GM18868 (cell line): Measurements from ENCODE around the gene ARSA.

Experiments used
- ATAC-seq: cut with Tn5 transposase; IDR thresholded peaks from one replicate; pipeline ENCODE4 v1.9.1; 2021; ENCODE audit warnings: mild to moderate bottlenecking, moderate library complexity; ENCODE audit not compliant: unreplicated experiment

The ARSA gene

DNA sequence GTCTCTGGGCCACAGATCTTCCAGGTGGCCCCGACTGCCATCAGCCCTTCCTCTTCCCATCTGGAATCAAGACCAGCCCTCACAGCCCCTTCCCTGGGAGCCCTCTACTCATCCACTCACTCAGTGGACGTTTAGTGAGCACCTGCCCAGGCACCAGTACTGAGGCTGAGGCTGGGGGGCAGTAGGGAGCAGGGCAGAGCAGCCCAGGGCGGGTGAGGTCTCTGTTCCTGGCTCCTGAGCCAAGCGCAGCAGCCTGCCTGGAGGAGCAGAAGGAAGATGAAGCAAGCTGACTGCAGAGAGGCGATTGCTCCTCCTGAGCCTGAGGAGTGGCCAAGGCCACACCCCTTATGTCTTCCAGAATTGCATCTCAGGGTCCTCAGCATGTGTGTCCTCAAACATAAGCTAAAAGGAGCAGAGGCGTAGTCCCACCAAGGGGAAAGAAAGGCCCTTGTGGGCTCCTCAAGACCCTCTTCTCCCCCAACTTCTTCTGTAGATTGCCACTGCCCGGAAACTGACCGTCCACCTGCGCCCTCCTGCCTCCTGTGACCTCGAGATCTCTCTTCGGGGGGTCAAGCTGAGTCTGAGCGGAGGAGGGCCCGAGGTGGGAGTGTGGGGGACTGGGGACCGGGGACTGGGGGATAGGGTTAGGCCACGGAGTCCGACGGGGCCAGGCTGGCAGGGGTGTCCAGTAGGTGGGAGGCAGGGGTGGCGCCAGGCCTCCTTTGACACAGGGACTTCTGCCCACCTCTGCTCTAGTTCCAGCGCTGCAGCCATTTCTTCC, 21.6 kb downstream of the ARSA start:
- no peak for ATAC-seq

DNA sequence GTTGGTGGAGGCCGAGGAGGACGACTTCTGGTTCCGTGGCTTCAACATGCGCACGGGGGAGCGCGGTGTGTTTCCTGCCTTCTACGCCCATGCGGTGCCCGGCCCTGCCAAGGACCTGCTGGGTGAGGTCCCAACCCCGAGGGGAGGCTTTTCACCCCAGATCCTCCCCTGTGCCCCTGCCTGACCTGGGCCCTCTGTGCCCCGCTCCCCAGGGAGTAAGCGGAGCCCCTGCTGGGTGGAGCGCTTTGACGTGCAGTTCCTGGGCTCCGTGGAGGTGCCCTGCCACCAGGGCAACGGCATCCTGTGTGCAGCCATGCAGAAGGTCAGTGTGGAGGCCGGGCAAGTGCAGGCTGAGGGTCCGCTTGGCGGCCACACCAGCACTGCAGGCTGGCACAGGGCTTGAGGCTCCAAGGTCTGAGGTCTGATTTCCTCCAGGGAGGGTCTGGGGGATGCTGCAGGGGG, 22.3 kb downstream of the ARSA start:
- ATAC-seq: no peak

DNA sequence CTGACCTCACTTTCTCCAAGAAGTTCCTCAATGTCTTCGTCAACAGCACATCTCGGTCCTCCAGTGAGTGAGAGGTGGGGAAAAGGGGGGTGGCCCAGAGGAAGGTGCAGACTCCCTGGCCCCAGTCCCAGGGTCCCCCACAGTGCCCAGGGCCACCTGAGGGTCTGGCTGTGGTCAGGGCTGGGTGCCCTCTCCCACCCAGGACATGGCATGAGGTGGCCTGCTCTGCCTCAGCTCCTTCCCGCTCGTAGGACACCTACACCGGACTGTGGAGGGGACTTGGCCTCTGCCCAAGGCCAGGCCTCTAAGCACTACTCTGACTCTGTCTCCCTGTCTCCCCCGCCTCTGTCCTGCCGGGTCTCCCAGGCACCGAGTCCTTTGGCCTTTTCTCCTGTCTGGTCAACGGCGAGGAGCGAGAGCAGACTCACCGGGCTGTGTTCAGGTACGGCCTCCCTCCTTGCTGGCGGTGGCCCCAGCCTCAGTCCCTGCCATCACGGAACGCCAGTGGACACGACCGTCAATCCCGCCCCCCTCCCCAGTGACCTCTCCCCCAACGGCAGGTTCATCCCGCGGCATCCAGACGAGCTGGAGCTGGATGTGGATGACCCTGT, 22.8 kb downstream of the ARSA start:
- ATAC-seq: no peak

- no peak for ATAC-seq
These were observed 23.5 kb downstream of the ARSA start for GRCh38 chr22:50604256-50605001.

GRCh38 chr22:50603511-50604255, 24.3 kb downstream of the ARSA start:
- no peak for ATAC-seq

- no peak for ATAC-seq
These were observed 25.6 kb downstream of the ARSA start for GRCh38 chr22:50602338-50602700.

DNA sequence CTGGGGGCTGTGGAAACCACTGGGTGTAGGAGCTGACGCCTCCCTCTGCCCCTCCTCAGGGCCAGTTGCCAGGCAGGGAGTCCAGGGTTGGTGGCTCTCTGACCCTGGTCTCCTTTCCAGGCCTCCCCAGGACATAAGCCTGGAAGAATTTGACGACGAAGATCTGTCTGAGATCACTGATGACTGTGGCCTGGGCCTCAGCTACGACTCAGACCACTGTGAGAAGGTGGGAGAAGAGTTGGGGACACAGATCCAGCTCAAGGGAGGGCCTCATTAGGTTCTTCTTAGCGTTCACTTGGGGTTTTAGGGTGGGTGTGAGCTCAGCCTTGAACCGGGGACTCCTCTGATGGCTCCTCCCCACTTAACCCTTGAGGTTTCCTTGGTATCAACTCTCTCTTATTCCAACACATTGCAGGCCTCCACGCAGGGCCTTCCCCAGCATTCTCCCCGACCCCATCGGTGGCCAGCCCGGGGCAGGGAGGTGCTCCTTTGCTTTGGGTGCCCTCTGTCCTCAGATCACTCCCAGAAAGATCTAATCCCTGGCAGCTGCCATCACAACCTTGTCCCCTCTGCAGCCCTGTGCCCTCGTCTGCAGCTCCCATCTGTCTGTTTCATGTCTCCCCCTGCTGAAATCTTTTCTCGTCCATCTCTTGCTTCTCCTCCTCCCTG, 26.1 kb downstream of the ARSA start:
- no peak for ATAC-seq

DNA sequence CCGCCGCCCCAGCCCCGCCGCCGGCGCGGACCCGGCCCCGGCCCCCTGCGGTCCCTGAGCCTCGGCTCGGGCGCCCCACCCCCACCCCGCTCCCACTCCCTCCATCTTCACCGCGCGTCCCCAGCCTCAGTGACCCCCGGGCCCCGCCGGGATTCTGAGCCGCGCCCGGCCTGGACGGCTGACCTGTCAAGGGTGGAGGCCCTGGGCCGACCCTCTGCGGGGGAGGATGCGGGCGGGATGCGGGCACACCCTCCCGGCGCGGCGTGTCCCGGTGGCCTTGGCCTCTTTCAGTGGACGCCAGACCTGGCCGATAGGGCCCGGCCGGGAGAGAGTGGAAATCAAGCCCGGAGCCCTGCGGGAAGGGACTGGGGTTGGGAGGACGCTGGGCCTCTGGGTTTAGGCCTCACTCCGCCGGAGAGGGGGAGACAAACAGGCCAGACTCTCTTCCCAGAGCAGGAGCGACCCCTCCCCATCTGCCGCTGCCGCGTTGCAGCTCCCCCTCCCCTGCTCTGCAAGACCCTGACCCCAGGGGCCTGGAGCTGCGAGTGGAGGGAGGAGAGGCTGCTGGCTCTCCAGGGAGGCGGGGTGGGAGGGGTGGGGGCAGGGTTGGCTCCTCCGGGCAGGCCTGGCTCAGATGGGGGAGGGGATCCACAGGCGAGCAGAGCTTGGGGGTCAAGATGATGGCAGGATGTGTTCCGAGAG, 26.8 kb downstream of the ARSA start:
- ATAC-seq: no peak

DNA sequence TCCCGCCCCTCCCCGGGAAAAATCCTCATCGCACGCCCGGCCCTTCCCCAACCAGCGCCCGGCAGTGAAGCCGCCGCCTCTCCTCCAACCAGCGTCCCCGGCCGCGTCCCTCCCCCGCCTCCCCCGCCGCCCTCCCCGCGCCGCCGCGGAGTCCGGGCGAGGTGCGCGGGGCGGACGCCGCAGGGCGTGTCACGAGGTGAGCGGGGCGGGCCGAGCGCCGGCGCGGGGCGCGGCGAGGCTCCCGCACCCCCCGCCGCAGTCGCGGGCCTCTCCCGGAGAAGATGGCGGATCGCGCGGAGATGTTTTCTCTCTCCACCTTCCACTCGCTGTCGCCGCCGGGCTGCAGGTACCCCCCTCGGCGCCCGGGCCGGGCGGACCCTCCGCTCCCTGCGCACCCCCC, 27.4 kb downstream of the ARSA start, which contains the start of gene MAPK8IP2:
TSS of gene MAPK8IP2 (plus strand) at position 256 of the 400 bp plus-strand sequence. CDS start at position 282, 26 bp downstream.
- no peak for ATAC-seq

- ATAC-seq: no peak
These were observed 28.0 kb downstream of the ARSA start for GRCh38 chr22:50599816-50600455.

GRCh38 chr22:50597097-50597496, 30.9 kb downstream of the ARSA start:
- no peak for ATAC-seq

GRCh38 chr22:50595189-50595588, 32.8 kb downstream of the ARSA start:
- no peak for ATAC-seq

DNA sequence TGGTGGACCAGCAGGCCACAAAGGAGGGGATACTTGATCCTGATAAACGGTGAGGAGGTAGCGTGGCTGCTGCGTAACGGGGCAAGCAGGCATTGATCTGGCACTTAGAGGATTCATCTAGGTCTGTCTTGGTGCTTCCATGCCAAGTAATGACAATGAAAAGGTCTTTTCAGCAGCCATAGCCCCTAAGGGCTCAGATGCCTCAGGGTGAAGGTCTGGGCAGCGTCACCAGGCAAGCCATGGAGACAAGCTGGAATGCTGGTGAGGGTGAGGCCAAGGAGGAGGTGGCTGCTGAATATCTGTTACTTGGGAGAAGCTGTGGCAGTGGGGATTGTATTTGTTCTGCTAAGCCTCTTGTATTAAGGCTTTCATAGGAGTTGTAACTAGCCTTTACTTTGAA, 40.5 kb downstream of the ARSA start:
- no peak for ATAC-seq

DNA sequence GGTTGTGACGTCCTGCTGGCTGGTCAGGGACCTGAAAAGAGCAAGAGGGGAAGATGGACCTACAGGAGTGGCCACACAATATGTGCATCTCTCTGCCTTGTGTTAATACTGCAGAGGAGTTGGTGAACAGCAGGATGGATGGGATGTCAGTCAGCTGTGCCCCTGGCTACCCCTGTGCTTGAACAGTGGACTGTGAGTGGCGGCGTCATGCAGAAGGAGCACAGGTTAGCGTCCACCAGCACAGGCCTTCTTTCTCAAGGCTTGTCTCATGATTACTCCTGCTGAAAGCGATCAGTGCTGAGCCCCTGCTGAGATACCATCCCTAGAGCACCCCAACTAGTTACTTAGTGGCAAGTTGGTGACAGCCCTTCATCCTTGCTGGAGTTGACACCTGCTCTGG, 41.5 kb downstream of the ARSA start:
- no peak for ATAC-seq

- no peak for ATAC-seq
These were observed 42.2 kb downstream of the ARSA start for GRCh38 chr22:50585781-50586180.

DNA sequence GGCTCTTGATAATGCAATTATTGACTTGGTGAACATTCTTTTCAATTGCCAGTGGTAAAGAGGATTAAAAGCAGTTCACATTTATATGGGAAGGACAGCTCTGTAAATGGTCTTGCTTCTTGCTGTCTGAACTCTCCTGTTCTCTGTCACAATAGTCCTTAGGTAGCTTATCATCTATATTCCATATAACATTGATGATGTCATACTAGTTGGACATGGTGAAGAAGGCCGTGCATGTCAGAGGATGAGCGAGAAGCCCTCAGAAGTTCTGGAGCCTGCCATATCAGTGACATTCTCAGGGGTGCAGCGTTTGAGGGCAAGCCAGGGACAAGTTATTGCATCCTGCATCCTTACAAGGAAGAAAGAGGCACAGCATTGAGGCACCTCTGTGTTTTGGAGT, 42.7 kb downstream of the ARSA start:
- no peak for ATAC-seq

DNA sequence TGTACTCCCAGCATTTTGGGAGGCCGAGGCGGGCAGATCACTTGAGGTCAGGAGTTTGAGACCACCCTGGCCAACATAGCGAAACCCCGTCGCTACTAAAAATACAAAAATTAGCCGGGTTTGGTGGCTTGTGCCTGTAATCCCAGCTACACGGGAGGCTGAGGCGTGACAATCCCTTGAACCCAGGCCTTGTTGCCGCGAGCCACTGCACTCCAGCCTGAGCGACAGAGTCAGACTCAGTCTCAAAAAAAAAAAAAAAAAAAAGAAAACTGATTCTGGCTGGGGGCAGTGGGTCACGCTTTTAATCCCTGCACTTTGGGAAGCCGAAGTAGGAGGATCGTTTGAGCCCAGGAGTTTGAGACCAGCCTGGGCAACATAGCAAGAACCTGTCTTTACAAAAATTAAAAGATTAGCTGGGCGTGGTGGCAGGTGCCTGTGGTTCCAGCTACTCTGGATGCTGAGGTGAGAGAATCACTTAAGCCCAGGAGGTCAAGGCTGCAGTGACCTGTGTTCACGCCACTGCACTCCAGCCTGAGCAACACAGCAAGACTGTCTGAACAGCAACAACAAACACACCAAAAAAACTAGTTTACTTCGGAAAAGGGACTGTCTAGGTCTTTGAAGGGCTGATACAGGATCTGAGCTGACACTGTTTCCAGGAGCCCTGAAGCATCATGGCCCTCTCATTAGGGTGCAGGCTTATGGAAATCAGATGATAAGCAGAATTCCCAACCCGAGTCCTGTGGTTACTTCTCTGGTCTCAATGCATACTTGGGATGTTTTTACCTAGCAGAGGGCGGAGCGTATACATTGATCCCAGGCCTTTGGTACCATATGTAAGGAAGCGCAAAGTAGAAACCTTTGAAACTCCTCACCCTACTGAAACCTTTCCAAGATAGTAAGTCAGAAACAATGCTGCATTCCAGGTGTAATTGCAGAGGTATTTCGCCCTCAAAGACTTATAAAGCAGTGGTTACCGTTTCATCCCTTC, 43.6 kb downstream of the ARSA start:
- ATAC-seq: no peak

GRCh38 chr22:50583294-50583861, 44.6 kb downstream of the ARSA start:
- ATAC-seq: peak; percentile 25
